Stimulated activated CD8-positive, alpha-beta memory T cell treated with anti-CD3 and anti-CD28 coated beads, Interleukin-15, amount 100 ng/mL, for 24 hours (primary cell): Measurements from ENCODE around the gene SPPL3.
"Not testable (repeated sequence)": the region's sequence is repeated elsewhere in the genome, so short reads cannot be mapped to it uniquely, and the experiment has no call there.

Experiments used
- DNase-seq: peaks from one replicate; pipeline ENCODE4 v3.0.0-alpha.2; 2020; ENCODE audit warnings: low read depth

The SPPL3 gene

GRCh38 chr12:120920178-120920577 lies 16.0 kb upstream of the SPPL3 start:
- DNase-seq, result no peak

GRCh38 chr12:120917748-120918147 lies 13.6 kb upstream of the SPPL3 start:
- DNase-seq, result no peak

- no peak for DNase-seq
These were observed 12.4 kb upstream of the SPPL3 start for GRCh38 chr12:120916561-120916960.

- DNase-seq, result no peak
These were observed 10.6 kb upstream of the SPPL3 start for GRCh38 chr12:120914794-120915193.

GRCh38 chr12:120909633-120910298 lies 5.6 kb upstream of the SPPL3 start:
- DNase-seq, result no peak

- no peak for DNase-seq
These were observed 1.8 kb upstream of the SPPL3 start for GRCh38 chr12:120905856-120906384.

- peak; percentile 31 for DNase-seq
These were observed 554 bp downstream of the SPPL3 start for GRCh38 chr12:120903412-120904196.

GRCh38 chr12:120902846-120903411 lies 1.2 kb downstream of the SPPL3 start:
- no peak for DNase-seq

- no peak for DNase-seq
These were observed 2.3 kb downstream of the SPPL3 start for GRCh38 chr12:120901818-120902217.

- not testable (repeated sequence) for DNase-seq
These were observed 3.1 kb downstream of the SPPL3 start for GRCh38 chr12:120901101-120901500.

- DNase-seq, result no peak
These were observed 8.6 kb downstream of the SPPL3 start for GRCh38 chr12:120895532-120895931.

- DNase-seq, result no peak
These were observed 11.9 kb downstream of the SPPL3 start for GRCh38 chr12:120892265-120892664.

- no peak for DNase-seq
These were observed 13.2 kb downstream of the SPPL3 start for GRCh38 chr12:120890963-120891362.

- DNase-seq, result no peak
These were observed 16.7 kb downstream of the SPPL3 start for GRCh38 chr12:120887253-120888043.

GRCh38 chr12:120886199-120887018 lies 17.7 kb downstream of the SPPL3 start:
- no peak for DNase-seq

- no peak for DNase-seq
These were observed 18.6 kb downstream of the SPPL3 start for GRCh38 chr12:120885521-120885920.

GRCh38 chr12:120884644-120885043 lies 19.5 kb downstream of the SPPL3 start:
- no peak for DNase-seq

GRCh38 chr12:120882055-120882555 lies 22.1 kb downstream of the SPPL3 start:
- DNase-seq, result no peak

- no peak for DNase-seq
These were observed 24.3 kb downstream of the SPPL3 start for GRCh38 chr12:120879718-120880300.

- DNase-seq, result no peak
These were observed 25.1 kb downstream of the SPPL3 start for GRCh38 chr12:120879102-120879501.
